NCI-H446 (cell line): Measurements from ENCODE around the gene FERMT1.

Experiments used
- DNase-seq, 2 experiments: peaks; one replicate each; lab custom pipeline; 2025; lab: John Stamatoyannopoulos, UW

Gene FERMT1, protein sequence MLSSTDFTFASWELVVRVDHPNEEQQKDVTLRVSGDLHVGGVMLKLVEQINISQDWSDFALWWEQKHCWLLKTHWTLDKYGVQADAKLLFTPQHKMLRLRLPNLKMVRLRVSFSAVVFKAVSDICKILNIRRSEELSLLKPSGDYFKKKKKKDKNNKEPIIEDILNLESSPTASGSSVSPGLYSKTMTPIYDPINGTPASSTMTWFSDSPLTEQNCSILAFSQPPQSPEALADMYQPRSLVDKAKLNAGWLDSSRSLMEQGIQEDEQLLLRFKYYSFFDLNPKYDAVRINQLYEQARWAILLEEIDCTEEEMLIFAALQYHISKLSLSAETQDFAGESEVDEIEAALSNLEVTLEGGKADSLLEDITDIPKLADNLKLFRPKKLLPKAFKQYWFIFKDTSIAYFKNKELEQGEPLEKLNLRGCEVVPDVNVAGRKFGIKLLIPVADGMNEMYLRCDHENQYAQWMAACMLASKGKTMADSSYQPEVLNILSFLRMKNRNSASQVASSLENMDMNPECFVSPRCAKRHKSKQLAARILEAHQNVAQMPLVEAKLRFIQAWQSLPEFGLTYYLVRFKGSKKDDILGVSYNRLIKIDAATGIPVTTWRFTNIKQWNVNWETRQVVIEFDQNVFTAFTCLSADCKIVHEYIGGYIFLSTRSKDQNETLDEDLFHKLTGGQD

GRCh38 chr20:6122873-6123648, at the start of gene FERMT1:
Gene FERMT1, minus strand, starts transcription at chr20:6123030. Its CDS starts 3,476 bp downstream, at chr20:6119554.
- no peak for DNase-seq

GRCh38 chr20:6169251-6169650, 46.4 kb upstream of the FERMT1 start:
- DNase-seq: no peak

- no peak for DNase-seq
These were observed 45.4 kb upstream of the FERMT1 start for GRCh38 chr20:6168204-6168603.

GRCh38 chr20:6165346-6165745, 42.5 kb upstream of the FERMT1 start:
- no peak for DNase-seq

- DNase-seq: peak in 1 of 2 experiments; percentile 36
These were observed 41.9 kb upstream of the FERMT1 start for GRCh38 chr20:6164421-6165341.

GRCh38 chr20:6160736-6161135, 37.9 kb upstream of the FERMT1 start:
- DNase-seq: no peak

GRCh38 chr20:6157345-6157744, 34.5 kb upstream of the FERMT1 start:
- DNase-seq: no peak

- no peak for DNase-seq
These were observed 29.9 kb upstream of the FERMT1 start for GRCh38 chr20:6152777-6153176.

GRCh38 chr20:6148073-6148472, 25.2 kb upstream of the FERMT1 start:
- no peak for DNase-seq

- peak; percentile 29 to 72 for DNase-seq
These were observed 19.6 kb upstream of the FERMT1 start for GRCh38 chr20:6142348-6142993.

DNA sequence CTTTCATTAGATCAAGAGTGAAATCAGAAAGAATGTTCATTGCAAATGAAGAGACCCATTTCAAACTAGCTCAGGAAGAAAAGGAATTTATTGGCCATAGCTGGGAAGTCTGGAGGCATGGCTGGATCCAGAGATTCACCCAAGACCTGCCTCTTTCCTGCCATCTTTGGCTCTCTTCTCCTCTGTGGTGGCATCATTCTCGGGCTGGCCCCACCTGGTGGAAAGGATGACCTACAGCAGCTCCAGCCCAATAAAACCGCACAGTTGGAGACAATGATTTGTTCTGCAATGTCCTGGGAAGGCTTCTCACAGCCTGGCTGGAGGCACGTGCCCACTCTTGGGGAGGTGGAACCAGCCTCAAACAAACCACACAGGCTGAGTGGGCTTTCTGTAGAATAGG, 18.1 kb upstream of the FERMT1 start:
- no peak for DNase-seq

GRCh38 chr20:6135347-6135746, 12.5 kb upstream of the FERMT1 start:
- no peak for DNase-seq

- DNase-seq: no peak
These were observed 11.8 kb upstream of the FERMT1 start for GRCh38 chr20:6134592-6134991.

- no peak for DNase-seq
These were observed 7.2 kb upstream of the FERMT1 start for GRCh38 chr20:6130045-6130444.

DNA sequence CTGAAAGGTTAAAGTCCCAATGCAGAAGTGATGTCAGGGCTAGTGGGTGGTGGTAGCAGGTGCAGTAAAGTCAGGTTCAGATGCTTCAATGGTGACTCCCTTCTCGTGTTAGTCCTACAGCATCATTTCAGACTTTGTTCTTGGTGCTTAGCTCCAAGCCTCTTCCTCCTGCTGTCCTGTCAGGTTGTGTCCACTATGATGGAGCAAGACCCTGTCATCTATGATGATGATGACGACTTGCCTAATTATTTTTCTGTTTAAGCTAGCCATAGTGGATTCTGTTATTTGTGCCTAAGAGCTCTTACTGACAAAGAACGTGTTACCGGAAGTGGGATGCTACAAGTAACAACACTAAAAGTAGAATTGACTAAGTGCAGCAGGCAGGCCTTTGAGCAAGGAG, 5.0 kb upstream of the FERMT1 start:
- no peak for DNase-seq

DNA sequence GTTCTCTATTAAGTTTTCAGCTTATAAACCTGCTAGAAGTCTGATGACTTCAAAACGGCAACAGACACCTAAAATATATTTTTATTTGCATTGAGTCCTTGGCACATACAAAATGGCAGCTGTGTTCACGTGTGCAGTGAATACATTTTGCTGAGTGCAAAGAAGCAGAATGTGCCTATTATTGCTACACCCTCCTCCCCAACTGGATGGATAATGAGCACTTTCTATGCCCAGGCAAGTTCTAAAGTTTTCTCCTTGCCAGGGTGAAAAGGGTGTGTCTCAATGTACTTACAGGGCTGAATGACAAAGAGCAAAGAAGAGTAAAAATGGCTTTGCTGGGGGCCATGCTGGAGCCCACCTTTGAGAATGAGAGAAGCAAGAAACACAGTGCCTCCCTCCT, 4.0 kb upstream of the FERMT1 start:
- DNase-seq: no peak

DNA sequence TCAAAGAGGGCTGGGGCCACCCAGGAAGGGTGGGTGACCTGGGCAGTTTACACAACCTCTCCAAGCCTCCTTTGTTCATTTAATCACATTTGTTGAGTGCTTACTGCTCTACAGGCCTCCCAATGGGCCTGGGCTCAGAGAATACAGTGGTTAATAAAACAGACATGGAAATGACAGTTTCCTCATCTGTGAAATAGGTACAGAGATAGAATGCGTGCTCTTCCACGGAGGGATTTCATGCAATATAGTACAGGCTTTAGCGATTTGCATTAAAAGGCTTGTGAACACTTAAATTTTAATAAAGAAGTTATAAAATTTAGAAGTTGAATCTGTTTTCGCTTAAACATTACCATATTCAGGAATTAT, 802 bp upstream of the FERMT1 start:
- DNase-seq: no peak

DNA sequence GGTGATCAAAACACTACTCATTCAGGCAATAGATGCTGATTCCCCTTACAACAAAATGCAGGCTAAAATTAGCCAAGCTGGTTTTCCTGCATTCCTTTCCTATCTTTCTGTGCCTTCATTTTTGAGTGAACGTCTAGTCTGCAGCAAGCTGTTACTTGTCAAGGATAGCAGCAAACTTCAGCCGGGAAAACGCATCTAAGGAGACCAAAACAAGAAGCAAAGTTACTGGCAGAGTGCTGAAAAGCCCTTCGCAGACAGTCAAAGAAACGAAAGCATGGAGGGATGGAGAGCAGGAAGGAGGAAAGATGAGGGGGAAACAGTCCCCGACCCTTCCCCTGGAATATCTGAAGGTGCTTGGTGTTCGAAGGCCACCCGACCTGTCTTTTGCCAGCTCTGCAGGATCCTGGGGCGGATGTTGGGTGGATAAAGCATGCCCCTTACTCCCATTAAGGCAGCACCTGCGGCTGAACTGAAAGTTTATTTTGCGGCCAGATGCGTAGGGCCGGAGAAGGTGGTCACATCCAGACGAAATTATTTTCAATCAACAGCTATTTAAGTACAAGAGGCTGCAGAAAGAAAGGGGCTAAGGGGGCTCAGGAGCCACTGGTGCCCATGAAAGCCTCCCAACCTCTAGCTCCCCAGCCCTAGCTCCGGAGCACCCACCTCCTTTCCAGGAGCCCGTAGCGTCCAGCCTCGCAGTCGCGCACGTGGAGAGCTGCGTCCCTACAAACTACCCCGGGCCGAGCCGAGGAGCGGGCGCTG, 538 bp downstream of the FERMT1 start:
- no peak for DNase-seq

- no peak for DNase-seq
These were observed 1.3 kb downstream of the FERMT1 start for GRCh38 chr20:6121504-6121903.

GRCh38 chr20:6120491-6120988, 2.3 kb downstream of the FERMT1 start:
- no peak for DNase-seq
